ENCODE data around the gene SYNDIG1.

Gene SYNDIG1

GRCh38 chr20:24469116-24469893 is at the start of gene SYNDIG1:
SYNDIG1 (plus strand) TSS chr20:24469629; CDS start chr20:24543098, 73,469 bp downstream.
- DNase-seq = peak in 45 of 51 donors; percentile 21 to 85 (median 60)

- DNase-seq = no peak
These were observed 49.6 kb upstream of the SYNDIG1 start for GRCh38 chr20:24419786-24420185.

- peak in 1 of 51 donors; percentile 17 for DNase-seq
These were observed 48.9 kb upstream of the SYNDIG1 start for GRCh38 chr20:24420567-24420966.

GRCh38 chr20:24421071-24421470 is 48.4 kb upstream of the SYNDIG1 start:
- DNase-seq = no peak

GRCh38 chr20:24422091-24422760 is 47.2 kb upstream of the SYNDIG1 start:
- no peak for DNase-seq

- DNase-seq = no peak
These were observed 45.8 kb upstream of the SYNDIG1 start for GRCh38 chr20:24423390-24424313.

- no peak for DNase-seq
These were observed 43.8 kb upstream of the SYNDIG1 start for GRCh38 chr20:24425523-24426135.

GRCh38 chr20:24431279-24432045 is 38.0 kb upstream of the SYNDIG1 start:
- DNase-seq = no peak

- no peak for DNase-seq
These were observed 37.4 kb upstream of the SYNDIG1 start for GRCh38 chr20:24432046-24432442.

- no peak for DNase-seq
These were observed 33.3 kb upstream of the SYNDIG1 start for GRCh38 chr20:24436160-24436559.

- no peak for DNase-seq
These were observed 32.0 kb upstream of the SYNDIG1 start for GRCh38 chr20:24437196-24438082.

GRCh38 chr20:24438331-24438730 is 31.1 kb upstream of the SYNDIG1 start:
- no peak for DNase-seq

- no peak for DNase-seq
These were observed 29.6 kb upstream of the SYNDIG1 start for GRCh38 chr20:24439737-24440387.

GRCh38 chr20:24441661-24442060 is 27.8 kb upstream of the SYNDIG1 start:
- DNase-seq = peak in 1 of 51 donors; percentile 50

- no peak for DNase-seq
These were observed 26.5 kb upstream of the SYNDIG1 start for GRCh38 chr20:24442909-24443308.

GRCh38 chr20:24443436-24443835 is 26.0 kb upstream of the SYNDIG1 start:
- no peak for DNase-seq

GRCh38 chr20:24444526-24445190 is 24.8 kb upstream of the SYNDIG1 start:
- DNase-seq = no peak

- DNase-seq = no peak
These were observed 23.8 kb upstream of the SYNDIG1 start for GRCh38 chr20:24445510-24446170.
